Activated CD4-positive, alpha-beta T cell treated with anti-CD3 and anti-CD28 coated beads for 48 hours (primary cell): ENCODE measurements around the gene MTA1.

Source experiments
- DNase-seq: peaks from one replicate; pipeline ENCODE4 v3.0.0-alpha.2; 2020

Gene MTA1

GRCh38 chr14:105426416-105427130, 6.9 kb downstream of the MTA1 start:
- DNase-seq: no peak

GRCh38 chr14:105427412-105427811, 7.8 kb downstream of the MTA1 start:
- no peak for DNase-seq

GRCh38 chr14:105427936-105428485, 8.4 kb downstream of the MTA1 start:
- DNase-seq: no peak

- DNase-seq: no peak
Measured at GRCh38 chr14:105430042-105430441, 10.4 kb downstream of the MTA1 start.

- no peak for DNase-seq
Measured at GRCh38 chr14:105430565-105430964, 10.9 kb downstream of the MTA1 start.

GRCh38 chr14:105431256-105431655, 11.6 kb downstream of the MTA1 start:
- DNase-seq: no peak

GRCh38 chr14:105432657-105433056, 13.0 kb downstream of the MTA1 start:
- no peak for DNase-seq

- DNase-seq: no peak
Measured at GRCh38 chr14:105433161-105433605, 13.6 kb downstream of the MTA1 start.

- no peak for DNase-seq
Measured at GRCh38 chr14:105436402-105436801, 16.8 kb downstream of the MTA1 start.

- DNase-seq: no peak
Measured at GRCh38 chr14:105436891-105437722, 17.5 kb downstream of the MTA1 start.

- DNase-seq: no peak
Measured at GRCh38 chr14:105437723-105438500, 18.3 kb downstream of the MTA1 start.

- no peak for DNase-seq
Measured at GRCh38 chr14:105439179-105439578, 19.6 kb downstream of the MTA1 start.

- DNase-seq: no peak
Measured at GRCh38 chr14:105439710-105440553, 20.3 kb downstream of the MTA1 start.

GRCh38 chr14:105440554-105440900, 20.9 kb downstream of the MTA1 start:
- DNase-seq: no peak

- no peak for DNase-seq
Measured at GRCh38 chr14:105440992-105441391, 21.4 kb downstream of the MTA1 start.

- DNase-seq: no peak
Measured at GRCh38 chr14:105442125-105442524, 22.5 kb downstream of the MTA1 start.

- no peak for DNase-seq
Measured at GRCh38 chr14:105442834-105443233, 23.2 kb downstream of the MTA1 start.

- DNase-seq: no peak
Measured at GRCh38 chr14:105444859-105445258, 25.2 kb downstream of the MTA1 start.

- DNase-seq: no peak
Measured at GRCh38 chr14:105445290-105445689, 25.7 kb downstream of the MTA1 start.

- no peak for DNase-seq
Measured at GRCh38 chr14:105445901-105446845, 26.5 kb downstream of the MTA1 start.

- no peak for DNase-seq
Measured at GRCh38 chr14:105446971-105447370, 27.3 kb downstream of the MTA1 start.
